Mucosa of descending colon (tissue), 3 donors: ENCODE results near the gene SMAD6. TPM values are rescaled to one million over a fixed set of nuclear protein-coding genes. Genes with fewer than 3 reads are reported as not detected.

Source experiments
- ATAC-seq: fragments of 200-7000 bp; cut with Tn5 transposase; one replicate; pipeline ENCODE4 v1.9.1; 2020; ENCODE audit warnings: mild to moderate bottlenecking, moderate library complexity
- DNase-seq, 3 donors: peaks; one replicate each; pipeline ENCODE4 v3.0.0-alpha.2; 2020
- H3K36me3 ChIP-seq: fragments of 200-600 bp; one replicate; pipeline ENCODE4 v1.8.0; 2021; ENCODE audit warnings: low read depth, mild to moderate bottlenecking
- H3K4me1 ChIP-seq: fragments of 200-600 bp; one replicate; pipeline ENCODE4 v1.8.0; 2021; ENCODE audit warnings: low read depth, mild to moderate bottlenecking
- H3K4me3 ChIP-seq: fragments of 200-600 bp; one replicate; pipeline ENCODE4 v1.8.0; 2021; ENCODE audit warnings: mild to moderate bottlenecking
- H3K9me3 ChIP-seq: fragments of 200-600 bp; one replicate; pipeline ENCODE4 v1.8.0; 2021; ENCODE audit warnings: mild to moderate bottlenecking
- intact Hi-C, 2 donors: fragments of 100-400 bp; cut with DNase I in 1 of 2; cut with micrococcal nuclease in 1 of 2; formaldehyde crosslinking; loops; one replicate each; pipeline versions ENCODE4 v1.11.0 to v1.11.1; 2022; cut with DNase I, micrococcal nuclease
- total RNA-seq, 3 donors: library from RNA; stranded (reverse); fragmentation: NEBNext Ultra II Directional in 2 of 3; extraction: Animal tissue kit (Norgen Biotek cat#: 25700) in 2 of 3; gene quantifications; one replicate each; pipeline versions ENCODE4 v1.2.1 to v1.2.4, GENCODE V29; 2021 to 2023
- TF ChIP-seq, protein P1 (sequence below): fragments of 200-600 bp; IDR thresholded peaks from one replicate; pipeline ENCODE4 v1.8.0; 2022; ENCODE audit warnings: antibody characterized with exemption, mild to moderate bottlenecking
- donor health status: DM: no; HTN: no; CAD: no; lungs with moderate emphysema.
- donor health status: DM: no; HTN: no; CAD: no.
- donor health status: DM: no; HTN: yes; CAD: no.

Gene SMAD6
- total RNA-seq, 3 donors from 2014 or later: 11.5 to 18.5 (median 12.8) TPM

DNA sequence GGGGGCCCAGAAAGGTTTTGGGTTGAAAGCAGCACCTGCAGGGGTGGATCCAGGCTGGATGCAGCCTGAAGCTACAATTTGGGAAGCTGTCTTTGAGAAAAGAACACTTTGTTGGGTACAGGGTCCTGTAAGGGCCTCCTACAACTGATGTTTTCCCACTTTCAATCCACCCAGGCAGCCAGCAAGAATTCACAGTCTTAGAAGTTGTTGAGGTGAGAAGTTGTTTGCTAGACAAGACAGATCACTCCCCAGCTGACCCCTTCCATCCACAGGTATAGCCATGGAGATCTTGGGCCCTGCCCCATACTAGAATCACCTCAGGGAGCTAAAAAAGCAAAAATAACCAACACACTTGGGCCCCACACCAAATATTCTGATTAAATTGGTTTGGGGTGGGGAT is 10.3 kb upstream of the SMAD6 start:
- no peaks in the 10 kb centered on the region for H3K36me3 ChIP-seq
- DNase-seq (no peak), ATAC-seq (no peak)
- no peaks in the 10 kb centered on the region for H3K9me3 ChIP-seq
- H3K4me1 ChIP-seq: no peaks in the 10 kb centered on the region
- TF ChIP-seq, protein P1, sequence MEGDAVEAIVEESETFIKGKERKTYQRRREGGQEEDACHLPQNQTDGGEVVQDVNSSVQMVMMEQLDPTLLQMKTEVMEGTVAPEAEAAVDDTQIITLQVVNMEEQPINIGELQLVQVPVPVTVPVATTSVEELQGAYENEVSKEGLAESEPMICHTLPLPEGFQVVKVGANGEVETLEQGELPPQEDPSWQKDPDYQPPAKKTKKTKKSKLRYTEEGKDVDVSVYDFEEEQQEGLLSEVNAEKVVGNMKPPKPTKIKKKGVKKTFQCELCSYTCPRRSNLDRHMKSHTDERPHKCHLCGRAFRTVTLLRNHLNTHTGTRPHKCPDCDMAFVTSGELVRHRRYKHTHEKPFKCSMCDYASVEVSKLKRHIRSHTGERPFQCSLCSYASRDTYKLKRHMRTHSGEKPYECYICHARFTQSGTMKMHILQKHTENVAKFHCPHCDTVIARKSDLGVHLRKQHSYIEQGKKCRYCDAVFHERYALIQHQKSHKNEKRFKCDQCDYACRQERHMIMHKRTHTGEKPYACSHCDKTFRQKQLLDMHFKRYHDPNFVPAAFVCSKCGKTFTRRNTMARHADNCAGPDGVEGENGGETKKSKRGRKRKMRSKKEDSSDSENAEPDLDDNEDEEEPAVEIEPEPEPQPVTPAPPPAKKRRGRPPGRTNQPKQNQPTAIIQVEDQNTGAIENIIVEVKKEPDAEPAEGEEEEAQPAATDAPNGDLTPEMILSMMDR: no peak
- H3K4me3 ChIP-seq: no peak overlapping the region
- intact Hi-C loops: loop anchor here in 1 of 2 donors (10.0 kb wide), 1 partner anchor 77 kb away; no protein-coding TSS in a partner anchor

DNA sequence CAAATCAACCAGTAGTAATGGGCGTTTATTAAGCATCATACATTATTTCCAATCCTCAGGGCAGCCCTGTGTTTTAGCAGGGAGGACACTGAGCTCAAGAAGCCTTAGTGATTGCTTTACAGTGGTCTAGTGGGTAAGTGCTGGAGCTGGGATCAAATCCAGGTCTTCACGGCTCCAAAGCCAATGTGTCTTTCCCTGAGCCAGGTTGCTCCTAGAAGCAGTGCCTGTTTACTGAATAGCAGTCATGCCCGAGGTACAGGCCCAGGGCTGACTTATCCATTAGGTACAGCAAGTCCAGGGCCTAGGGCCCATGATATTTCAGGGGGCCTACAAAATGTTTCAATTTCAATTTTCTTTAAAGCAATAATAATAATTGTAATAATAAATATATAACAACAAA is 9.6 kb upstream of the SMAD6 start:
- H3K36me3 ChIP-seq: no peaks in the 10 kb centered on the region
- no peak overlapping the region for H3K4me3 ChIP-seq
- intact Hi-C loops: loop anchor here in 1 of 2 donors (10.0 kb wide), 1 partner anchor 78 kb away; no protein-coding TSS in a partner anchor
- H3K4me1 ChIP-seq: no peaks in the 10 kb centered on the region
- no peak for ATAC-seq
- TF ChIP-seq, protein P1: no peak
- no peaks in the 10 kb centered on the region for H3K9me3 ChIP-seq
- no peak for DNase-seq

DNA sequence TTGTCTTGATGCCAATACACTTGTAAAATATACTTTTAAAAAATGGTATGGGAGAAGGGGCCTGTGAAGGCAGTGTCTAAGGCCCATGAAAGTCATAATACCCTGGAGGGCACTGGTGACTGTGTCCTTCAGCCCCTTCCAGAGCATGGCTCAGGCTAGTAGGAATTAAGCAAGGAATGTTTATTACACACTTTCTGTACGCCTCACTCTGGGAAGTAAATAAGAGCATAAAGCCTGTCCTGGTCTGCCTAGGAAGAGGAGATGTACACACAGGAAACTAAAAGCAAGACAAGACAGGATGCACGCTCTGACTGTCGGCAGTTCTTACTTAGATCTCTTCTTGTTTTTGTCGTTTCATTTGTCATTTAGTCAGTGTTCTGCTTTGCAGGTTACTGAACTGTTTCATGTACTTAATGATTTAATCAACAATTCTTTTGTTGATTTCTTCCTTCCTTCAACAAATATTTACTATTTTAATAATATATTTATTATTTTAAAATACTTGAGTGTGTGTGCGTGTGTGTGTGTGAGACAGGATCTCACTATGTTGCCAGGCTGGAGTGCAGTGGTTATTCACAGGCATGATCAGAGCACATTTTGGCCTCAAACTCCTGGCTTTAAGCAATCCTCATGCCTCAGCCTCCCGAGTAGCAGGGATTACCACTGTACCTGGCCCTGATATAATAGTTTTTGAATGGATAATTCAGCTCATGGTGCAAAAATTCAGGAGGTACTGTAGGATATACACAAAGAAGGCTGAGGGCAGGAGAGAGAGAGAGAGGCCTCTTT is 9.0 kb upstream of the SMAD6 start:
- Histone ChIP-seq H3K9me3 (no peaks in the 10 kb centered on the region), H3K4me3 (no peak overlapping the region), H3K36me3 (no peaks in the 10 kb centered on the region), H3K4me1 (no peaks in the 10 kb centered on the region)
- intact Hi-C loops: loop anchor here in 1 of 2 donors (10.0 kb wide), 1 partner anchor 78 kb away; no protein-coding TSS in a partner anchor
- DNase-seq (no peak), ATAC-seq (peak; percentile 42)
- TF ChIP-seq, protein P1: no peak

DNA sequence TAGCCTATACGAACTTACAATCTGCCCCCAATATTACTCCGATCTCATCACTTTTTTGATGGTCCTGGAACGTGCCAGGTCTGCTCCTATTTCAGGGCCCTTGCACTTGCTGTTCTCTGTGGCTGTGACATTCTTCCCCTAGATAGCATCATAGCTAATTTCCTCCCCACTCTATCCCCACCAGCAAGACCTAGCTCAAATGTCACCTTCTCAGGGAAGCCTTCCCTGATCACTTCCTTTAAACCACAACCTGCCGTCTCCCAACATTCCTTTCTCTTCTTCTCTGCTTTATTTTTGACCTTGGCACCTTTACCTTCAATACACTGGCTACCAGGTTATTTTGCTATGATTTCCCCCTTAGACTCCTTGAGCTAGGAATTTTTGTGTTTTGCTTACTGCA is 5.3 kb upstream of the SMAD6 start:
- no peak for DNase-seq
- Histone ChIP-seq H3K36me3 (no peaks in the 10 kb centered on the region), H3K4me1 (peaks cover 2% of the 10 kb centered on the region), H3K4me3 (no peak overlapping the region), H3K9me3 (no peaks in the 10 kb centered on the region)
- TF ChIP-seq, protein P1: no peak
- no peak for ATAC-seq
- intact Hi-C loops: loop anchor here in 1 of 2 donors (10.0 kb wide), 1 partner anchor 82 kb away; no protein-coding TSS in a partner anchor

DNA sequence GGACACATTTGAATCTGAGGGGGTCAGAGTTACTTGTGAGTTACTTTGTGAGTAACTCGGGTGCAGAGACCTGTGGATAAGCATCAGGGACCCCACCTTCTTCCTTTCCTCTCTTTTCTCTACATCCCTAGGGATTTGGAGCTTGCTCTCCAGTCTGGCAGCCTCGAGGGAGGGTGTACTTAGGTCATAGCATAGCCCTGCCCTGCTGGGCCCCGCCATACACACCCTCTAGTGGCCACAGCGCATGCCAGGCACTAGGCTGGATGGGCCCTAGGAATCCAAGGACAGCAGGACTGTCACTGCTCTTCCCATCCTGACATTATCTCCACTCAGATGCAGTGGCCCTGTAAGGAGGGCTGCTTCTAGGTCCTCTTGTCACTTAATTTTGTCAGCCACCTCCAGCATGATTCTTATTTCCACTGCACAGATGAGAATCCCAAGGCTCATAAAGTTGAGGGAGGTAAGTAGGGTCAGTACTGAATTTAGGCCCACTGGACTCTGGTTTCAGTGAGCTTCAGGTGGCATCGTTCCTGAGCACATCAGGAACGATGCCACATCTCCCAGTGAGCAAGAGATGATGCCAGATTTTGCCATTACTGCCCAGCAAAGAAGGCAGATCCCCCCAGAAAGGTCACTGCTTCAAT is 3.6 kb upstream of the SMAD6 start:
- peak; percentile 71 to 84 (median 82) for DNase-seq
- ATAC-seq: peak; percentile 37
- Histone ChIP-seq H3K4me1 (peaks cover 5% of the 10 kb centered on the region), H3K36me3 (no peaks in the 10 kb centered on the region), H3K4me3 (no peak overlapping the region), H3K9me3 (no peaks in the 10 kb centered on the region)
- TF ChIP-seq, protein P1: peak; percentile 77
- intact Hi-C loops: loop anchor here in 1 of 2 donors (10.0 kb wide), 1 partner anchor 84 kb away; no protein-coding TSS in a partner anchor
